ENCODE data around the gene UBN2.
A peak's percentile ranks its signal among the peaks of the same experiment; 100 is the strongest.
"Not testable (repeated sequence)": the region's sequence is repeated elsewhere in the genome, so short reads cannot be mapped to it uniquely, and the experiment has no call there.

UBN2 gene

DNA sequence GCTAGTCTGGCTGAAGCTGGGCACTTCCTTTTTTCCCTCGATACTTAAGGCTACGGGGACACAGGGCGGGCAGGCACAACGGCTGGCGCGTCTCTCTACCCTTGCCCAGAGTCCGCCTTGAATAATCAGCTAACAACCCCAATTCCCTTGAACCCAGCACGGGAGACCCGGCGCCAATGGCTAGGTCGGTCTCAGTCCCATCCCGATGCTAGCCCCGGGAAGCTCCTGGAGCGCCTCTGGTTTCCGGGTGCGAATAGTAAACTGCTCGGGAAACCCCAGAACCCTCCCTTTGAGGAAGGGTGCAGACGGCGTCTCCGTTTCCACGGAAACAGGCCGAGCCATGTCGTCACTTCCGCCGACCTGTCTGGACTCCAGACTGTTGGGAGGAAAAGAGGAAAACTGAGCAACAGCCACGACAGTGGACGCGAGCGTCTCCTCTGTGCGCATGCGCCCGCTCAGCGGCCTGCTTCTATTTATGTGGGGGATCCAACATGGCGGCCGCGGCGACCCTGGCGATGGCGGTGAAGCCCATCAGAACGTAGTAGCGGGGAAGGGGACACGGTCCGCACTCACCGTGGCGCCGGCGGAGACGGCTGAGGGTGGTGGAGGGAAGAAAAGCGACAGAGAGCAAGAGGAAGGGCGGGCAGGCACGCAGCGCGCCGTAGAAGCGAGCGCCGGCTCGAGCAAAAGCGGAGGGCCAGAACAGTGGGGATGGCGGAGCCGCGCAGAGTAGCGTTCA is at the start of gene UBN2:
Gene UBN2 (plus strand): TSS at position 464 of the 739 bp plus-strand sequence. CDS start 248 bp downstream, at position 712.
- peak; percentile 97 to 100 (median 98) for DNase-seq
- intact Hi-C loops (cut with DNase I): loop anchor here (5.0 to 10.0 kb wide), 2 partner anchors 96 to 126 kb away; partner anchors contain the start of gene LUC7L2

- intact Hi-C loops (cut with DNase I): no loop called here
- no peak for DNase-seq
Measured at GRCh38 chr7:139181404-139181803, 49.6 kb upstream of the UBN2 start.

GRCh38 chr7:139182363-139182762 is 48.7 kb upstream of the UBN2 start:
- intact Hi-C loops (cut with DNase I): no loop called here
- no peak for DNase-seq

DNA sequence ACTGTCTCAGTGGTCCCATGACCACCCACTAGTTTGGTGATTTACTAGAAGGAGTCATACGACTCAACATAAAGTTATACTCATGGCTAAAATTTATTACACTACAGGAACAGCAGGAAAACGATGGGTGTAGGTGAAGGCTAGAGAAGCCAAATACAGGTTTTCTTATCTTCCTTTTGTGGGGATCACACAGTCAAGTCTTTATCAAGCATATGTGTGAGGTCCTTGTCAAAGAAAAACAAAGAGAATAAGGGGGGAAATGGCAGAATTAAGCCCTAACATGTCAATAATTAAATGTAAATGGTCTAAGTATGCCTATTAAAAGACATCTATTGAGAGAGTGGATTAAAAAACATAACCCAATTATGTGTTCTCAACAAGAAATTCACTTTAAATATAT is 47.8 kb upstream of the UBN2 start:
- intact Hi-C loops (cut with DNase I): no loop called here
- DNase-seq: no peak

DNA sequence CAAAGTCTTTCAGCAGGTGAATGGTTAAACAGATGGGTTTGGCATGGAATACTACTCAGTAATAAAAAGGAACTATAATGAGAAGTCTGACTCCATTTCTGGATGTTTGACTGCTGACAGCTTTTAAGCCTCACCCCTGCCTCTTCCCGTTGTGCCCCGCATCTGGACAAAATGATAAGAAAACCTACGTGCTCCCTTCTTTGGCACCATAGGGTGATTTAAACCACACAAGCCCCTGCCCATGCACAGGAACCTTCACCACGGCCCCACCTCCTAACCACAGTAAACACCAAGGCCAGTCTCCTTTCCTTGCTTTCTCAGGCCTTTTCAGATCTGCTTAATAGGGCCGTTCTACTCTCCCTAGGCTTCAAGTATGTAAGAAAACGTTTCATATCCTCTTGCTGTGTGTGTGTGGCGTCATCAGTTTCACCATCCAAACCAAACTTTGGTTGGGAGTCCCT is 47.1 kb upstream of the UBN2 start:
- intact Hi-C loops (cut with DNase I): no loop called here
- DNase-seq: no peak

DNA sequence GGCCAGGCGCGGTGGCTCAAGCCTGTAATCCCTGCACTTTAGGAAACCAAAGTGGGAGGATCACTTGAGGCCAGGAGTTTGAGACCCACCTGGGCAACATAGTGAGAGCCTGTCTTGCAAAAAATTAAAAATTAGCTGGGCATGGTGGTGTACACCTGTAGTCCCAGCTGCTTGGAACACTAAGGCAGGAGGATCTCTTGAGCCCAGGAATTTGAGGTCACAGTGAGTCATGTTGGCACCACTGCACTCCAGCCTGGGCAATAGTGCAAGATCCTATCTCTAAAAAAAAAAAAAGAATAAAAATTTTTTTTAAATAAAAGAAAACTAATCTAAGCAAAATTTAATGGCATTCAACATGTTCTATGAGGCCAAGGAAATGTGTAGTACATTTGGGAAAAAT is 44.9 kb upstream of the UBN2 start:
- DNase-seq: no peak
- intact Hi-C loops (cut with DNase I): no loop called here

DNA sequence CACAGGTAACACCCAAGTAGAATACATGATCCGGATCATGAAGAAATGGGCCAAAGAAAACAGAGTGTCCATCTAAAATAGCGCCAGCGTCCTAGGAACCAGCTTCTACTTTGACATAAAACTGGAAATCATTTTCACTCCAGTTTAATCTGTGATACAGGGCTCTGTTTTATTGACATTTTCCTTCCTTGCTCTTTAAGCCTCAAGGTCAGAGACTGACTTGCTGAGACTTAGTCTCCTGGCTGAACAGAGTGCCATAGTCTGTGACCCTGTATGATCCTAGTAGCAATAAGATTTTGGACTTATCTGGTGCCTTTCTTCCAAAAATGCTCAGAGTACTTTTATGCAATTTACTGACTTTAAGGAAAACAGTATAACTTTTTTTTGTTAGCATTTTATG is 41.7 kb upstream of the UBN2 start:
- no peak for DNase-seq
- intact Hi-C loops (cut with DNase I): no loop called here

DNA sequence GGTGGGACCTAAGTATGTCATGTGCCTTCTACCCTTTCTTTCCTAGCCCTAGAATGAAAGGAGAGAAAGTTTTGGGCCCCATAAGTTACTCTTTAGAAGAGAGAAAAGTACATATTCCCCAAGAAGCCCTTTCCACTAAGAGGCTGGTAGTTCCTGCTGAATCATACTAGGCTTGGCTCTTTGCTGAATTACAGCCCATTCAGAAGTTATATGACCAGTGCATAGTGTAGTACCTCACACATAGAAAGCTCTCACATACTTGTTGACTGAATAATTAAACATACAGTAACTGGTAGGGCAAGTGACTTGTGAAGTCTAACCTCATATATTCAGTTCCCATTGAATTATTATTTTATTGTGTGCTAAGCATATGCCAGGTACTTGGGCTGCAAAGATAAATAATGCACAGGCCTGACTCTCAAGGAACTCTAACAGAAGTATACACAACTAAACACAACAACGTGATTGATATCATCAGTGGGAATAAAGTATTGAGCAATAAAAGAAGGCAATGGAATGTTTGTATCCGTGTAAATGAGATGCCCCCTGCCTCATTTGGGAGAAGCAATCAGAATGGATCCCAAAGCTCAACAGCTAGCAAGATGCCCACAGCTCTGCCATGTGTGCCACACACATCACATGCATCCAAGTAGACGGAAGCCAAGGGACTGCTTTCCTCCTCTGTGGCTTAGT is 38.9 kb upstream of the UBN2 start:
- DNase-seq: no peak
- intact Hi-C loops (cut with DNase I): no loop called here

DNA sequence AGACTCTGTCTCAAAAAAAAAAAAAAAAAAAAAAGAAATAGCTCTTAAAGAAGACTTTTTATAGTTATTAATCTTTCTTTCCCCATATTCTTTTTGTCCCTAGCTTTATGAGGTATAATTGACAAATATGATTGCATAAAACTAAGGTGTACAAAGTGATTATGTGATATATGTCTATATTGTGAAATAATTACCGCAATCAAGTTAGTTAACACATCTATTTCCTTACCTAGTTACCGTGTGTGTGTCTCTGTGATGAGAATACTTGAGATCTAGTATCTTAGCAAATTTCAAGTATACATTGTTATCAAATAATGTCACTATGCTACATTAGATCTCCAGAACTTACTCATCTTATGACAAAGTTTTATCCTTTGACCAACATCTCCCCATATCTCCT is 30.7 kb upstream of the UBN2 start:
- intact Hi-C loops (cut with DNase I): no loop called here
- DNase-seq: no peak

DNA sequence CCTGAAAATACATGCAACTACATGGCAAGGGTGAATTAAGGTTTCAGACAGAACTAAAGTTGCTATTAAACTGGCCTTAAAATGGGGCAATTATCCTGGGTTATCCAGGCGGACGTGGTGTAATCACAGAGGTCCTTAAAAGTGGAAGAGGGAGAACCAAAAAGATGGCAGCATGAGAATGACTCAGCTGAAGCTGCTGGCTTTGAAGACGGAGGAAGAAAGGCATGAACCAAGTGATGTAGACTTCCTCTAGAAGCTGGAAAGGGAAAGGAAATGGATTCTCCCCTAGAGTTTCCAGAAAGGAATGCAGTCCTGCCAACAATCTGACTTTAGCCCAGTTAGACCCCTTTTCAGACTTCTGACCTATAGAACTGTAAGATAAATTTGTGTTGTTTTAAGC is 27.0 kb upstream of the UBN2 start:
- no peak for DNase-seq
- intact Hi-C loops (cut with DNase I): no loop called here

GRCh38 chr7:139205843-139206242 is 25.2 kb upstream of the UBN2 start:
- no peak for DNase-seq
- intact Hi-C loops (cut with DNase I): no loop called here

GRCh38 chr7:139212133-139212532 is 18.9 kb upstream of the UBN2 start:
- intact Hi-C loops (cut with DNase I): no loop called here
- no peak for DNase-seq

GRCh38 chr7:139213489-139213888 is 17.5 kb upstream of the UBN2 start:
- DNase-seq; intact Hi-C loops (cut with DNase I): not testable (repeated sequence)

- DNase-seq: no peak
- intact Hi-C loops (cut with DNase I): no loop called here
Measured at GRCh38 chr7:139218173-139218572, 12.9 kb upstream of the UBN2 start.

DNA sequence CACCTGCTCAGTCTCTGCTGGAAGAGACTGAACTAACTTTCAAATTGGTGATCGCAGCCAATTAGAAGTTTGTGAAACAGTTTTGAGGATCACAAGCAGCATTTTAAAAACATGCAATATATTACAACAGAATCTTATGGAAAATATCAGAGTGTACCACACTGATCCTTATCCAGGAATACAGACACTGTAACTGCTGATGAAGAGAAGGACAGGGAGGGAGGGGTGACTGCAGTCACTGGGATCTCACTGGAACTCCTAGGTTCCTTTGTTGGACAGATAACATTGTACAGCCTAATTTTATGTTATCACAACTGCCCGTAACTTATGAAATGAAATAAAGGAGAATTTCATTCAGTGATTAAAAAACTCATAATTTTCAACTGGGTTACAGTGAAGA is 6.8 kb upstream of the UBN2 start:
- intact Hi-C loops (cut with DNase I): no loop called here
- no peak for DNase-seq

- intact Hi-C loops (cut with DNase I); DNase-seq: not testable (repeated sequence)
Measured at GRCh38 chr7:139224836-139225235, 6.2 kb upstream of the UBN2 start.

DNA sequence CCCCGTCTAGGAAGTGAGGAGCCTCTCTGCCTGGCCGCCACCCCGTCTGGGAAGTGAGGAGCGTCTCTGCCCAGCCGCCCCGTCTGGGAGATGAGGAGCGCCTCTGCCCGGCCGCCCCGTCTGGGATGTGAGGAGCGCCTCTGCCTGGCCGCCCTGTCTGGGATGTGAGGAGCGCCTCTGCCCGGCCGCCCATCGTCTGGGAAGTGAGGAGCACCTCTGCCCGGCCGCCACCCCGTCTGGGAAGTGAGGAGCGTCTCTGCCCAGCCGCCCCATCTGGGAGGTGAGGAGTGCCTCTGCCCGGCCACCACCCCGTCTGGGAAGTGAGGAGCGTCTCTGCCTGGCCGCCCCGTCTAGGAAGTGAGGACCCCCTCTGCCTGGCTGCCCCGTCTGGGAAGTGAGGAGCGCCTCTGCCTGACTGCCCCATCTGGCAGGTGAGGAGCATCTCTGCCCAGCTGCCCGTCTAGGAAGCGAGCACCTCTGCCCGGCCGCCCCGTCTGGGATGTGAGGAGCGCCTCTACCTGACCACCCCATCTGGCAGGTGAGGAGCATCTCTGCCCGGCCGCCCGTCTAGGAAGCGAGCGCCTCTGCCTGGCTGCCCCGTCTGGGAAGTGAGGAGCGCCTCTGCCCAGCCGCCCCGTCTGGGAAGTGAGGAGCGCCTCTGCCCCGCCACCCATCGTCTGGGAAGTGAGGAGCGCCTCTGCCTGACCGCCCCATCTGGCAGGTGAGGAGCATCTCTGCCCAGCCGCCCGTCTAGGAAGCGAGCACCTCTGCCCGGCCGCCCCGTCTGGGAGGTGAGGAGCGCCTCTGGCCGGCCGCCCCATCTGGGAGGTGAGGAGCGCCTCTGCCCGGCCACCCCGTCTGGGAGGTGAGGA is 5.5 kb upstream of the UBN2 start:
- intact Hi-C loops (cut with DNase I): not testable (repeated sequence)
- peak in 3 of 10 donors; percentile 64 to 78 (median 76) for DNase-seq

DNA sequence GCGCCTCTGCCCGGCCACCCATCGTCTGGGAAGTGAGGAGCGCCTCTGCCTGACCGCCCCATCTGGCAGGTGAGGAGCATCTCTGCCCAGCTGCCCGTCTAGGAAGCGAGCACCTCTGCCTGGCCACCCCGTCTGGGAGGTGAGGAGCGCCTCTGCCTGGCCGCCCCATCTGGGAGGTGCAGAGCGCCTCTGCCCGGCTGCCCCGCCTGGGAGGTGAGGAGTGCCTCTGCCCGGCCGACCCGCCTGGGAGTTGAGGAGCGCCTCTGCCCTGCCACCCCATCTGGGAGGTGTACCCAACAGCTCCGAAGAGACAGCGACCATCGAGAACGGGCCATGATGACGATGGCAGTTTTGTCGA is 4.9 kb upstream of the UBN2 start:
- intact Hi-C loops (cut with DNase I): not testable (repeated sequence)
- DNase-seq: peak in 3 of 10 donors; percentile 66 to 86 (median 81)

DNA sequence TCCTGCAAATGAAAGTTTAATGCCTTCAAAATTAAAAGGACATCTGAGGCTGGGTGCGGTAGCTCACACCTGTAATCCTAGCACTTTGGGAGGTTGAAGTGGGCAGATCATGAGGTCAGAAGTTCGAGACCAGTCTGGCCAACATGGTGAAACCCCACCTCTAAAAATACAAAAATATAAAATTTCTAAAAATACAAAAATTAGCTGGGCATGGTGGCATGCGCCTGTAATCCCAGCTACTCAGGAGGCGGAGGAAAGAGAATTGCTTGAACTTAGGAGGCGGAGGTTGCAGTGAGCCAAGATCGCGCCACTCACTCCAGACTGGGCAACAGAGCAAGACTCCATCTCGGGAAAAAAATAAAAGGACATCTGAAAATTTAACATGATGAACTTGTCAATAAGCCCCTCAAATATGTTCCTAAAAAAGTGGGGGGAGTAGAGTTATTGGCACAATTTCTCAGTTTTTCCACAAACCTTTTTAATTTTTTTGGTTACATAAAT is 4.0 kb upstream of the UBN2 start:
- DNase-seq; intact Hi-C loops (cut with DNase I): not testable (repeated sequence)

- DNase-seq: no peak
- intact Hi-C loops (cut with DNase I): loop anchor here (5.0 to 10.0 kb wide), 2 partner anchors 95 to 127 kb away; partner anchors contain the start of gene LUC7L2
Measured at GRCh38 chr7:139230023-139230422, 1.0 kb upstream of the UBN2 start.

DNA sequence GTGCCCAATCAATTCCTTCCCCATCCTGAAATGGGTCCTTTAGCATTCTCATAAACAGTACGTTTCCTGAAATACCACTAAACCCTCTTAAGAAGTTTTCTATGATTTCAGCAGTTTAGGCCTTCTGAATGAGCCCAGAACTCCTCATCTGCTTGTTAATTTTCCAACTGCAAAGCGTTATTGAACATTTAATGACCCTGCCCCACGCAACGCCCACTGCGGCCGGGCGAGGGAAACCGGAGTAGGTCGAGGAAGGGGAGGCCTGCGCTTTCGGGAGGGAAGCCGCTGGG is 608 bp upstream of the UBN2 start:
- DNase-seq: no peak
- intact Hi-C loops (cut with DNase I): loop anchor here (5.0 to 10.0 kb wide), 2 partner anchors 96 to 127 kb away; partner anchors contain the start of gene LUC7L2

All from posterior cingulate gyrus (tissue), 11 donors.